Colonic mucosa (tissue), 4 donors: ENCODE data around the gene WNT7A. TPM values are rescaled to one million over a fixed set of nuclear protein-coding genes. Genes with fewer than 3 reads are reported as not detected.

Experiments used
- DNase-seq: peaks from one replicate; pipeline ENCODE4 v3.0.0-alpha.2; 2020
- H3K27ac ChIP-seq: fragments of 200-600 bp; one replicate; pipeline ENCODE4 v1.8.0; 2021
- H3K27me3 ChIP-seq: fragments of 200-600 bp; one replicate; pipeline ENCODE4 v1.8.0; 2021
- H3K36me3 ChIP-seq: fragments of 200-600 bp; one replicate; pipeline ENCODE4 v1.8.0; 2021
- H3K4me1 ChIP-seq: fragments of 200-600 bp; one replicate; pipeline ENCODE4 v1.8.0; 2021; ENCODE audit warnings: mild to moderate bottlenecking
- H3K4me3 ChIP-seq: fragments of 200-600 bp; one replicate; pipeline ENCODE4 v1.8.0; 2021
- H3K9ac ChIP-seq, 2 donors: one replicate each; pipeline ENCODE4 v1.7.0; 2013; ENCODE audit warnings: control low read depth in 2 of 2, low read depth in 2 of 2, low read length in 2 of 2
- H3K9me3 ChIP-seq: fragments of 200-600 bp; one replicate; pipeline ENCODE4 v1.8.0; 2021
- intact Hi-C: fragments of 100-400 bp; cut with DNase I; formaldehyde crosslinking; loops from one replicate; pipeline ENCODE4 v1.14.1; 2022
- total RNA-seq, 2 donors: library from RNA; stranded (reverse); fragmentation: NEBNext Ultra II Directional in 1 of 2; extraction: Animal tissue kit (Norgen Biotek cat#: 25700) in 1 of 2; gene quantifications; one replicate each; pipeline ENCODE4 v1.2.1, GENCODE V29; 2021
- TF ChIP-seq, protein P1 (sequence below): fragments of 200-600 bp; IDR thresholded peaks from one replicate; pipeline ENCODE4 v1.8.0; 2022; ENCODE audit warnings: antibody characterized with exemption, mild to moderate bottlenecking
- donor health status: healthy.
- donor health status: DM: no; HTN: no; CAD: no.
- donor health status: DM: no; HTN: no; CAD: no.

The WNT7A gene
- total RNA-seq, 2 donors from 2014 or later: not detected

DNA sequence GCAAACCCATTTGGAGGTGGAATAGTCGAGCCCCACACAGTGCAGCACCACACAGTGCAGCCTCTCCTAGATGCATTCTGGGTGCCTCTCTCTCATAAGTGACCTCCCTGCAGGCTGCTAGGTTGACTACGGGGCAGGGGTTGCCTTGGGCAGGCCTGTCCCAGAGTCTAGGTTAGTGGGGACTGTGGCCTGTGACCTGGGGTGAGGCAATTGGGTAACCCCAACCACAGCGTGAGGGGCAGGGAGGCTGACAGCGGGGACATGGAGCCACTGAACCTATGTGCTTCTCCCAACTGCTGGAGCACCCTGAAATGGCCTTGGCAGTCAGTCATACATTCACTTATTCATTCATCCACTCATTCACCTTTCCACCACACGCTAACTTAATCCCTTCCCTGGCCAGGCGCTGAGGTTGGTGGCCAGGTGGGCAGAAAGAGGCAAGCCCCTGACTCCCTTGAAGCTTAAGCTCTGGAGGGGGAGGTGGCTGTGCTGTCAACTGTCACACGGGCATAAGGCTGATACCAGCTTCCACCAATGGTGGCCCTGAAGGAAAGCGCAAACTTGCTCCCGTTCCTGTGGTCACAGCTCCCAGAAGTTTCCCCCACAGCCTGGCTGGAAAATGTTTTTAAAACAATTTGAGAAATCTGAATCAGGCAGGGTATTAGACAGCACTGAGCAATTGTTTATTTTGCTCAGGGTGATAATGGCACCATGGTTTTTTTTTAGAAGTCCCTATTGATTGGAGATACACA, 46.2 kb downstream of the WNT7A start:
- DNase-seq: no peak
- Histone ChIP-seq H3K4me1 (no peaks in the 10 kb centered on the region), H3K27me3 (no peaks in the 10 kb centered on the region), H3K4me3 (no peak overlapping the region), H3K9ac (no peak overlapping the region), H3K36me3 (no peaks in the 10 kb centered on the region), H3K9me3 (no peaks in the 10 kb centered on the region), H3K27ac (no peak overlapping the region)
- intact Hi-C loops: no loop called here
- TF ChIP-seq, protein P1, sequence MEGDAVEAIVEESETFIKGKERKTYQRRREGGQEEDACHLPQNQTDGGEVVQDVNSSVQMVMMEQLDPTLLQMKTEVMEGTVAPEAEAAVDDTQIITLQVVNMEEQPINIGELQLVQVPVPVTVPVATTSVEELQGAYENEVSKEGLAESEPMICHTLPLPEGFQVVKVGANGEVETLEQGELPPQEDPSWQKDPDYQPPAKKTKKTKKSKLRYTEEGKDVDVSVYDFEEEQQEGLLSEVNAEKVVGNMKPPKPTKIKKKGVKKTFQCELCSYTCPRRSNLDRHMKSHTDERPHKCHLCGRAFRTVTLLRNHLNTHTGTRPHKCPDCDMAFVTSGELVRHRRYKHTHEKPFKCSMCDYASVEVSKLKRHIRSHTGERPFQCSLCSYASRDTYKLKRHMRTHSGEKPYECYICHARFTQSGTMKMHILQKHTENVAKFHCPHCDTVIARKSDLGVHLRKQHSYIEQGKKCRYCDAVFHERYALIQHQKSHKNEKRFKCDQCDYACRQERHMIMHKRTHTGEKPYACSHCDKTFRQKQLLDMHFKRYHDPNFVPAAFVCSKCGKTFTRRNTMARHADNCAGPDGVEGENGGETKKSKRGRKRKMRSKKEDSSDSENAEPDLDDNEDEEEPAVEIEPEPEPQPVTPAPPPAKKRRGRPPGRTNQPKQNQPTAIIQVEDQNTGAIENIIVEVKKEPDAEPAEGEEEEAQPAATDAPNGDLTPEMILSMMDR: no peak

DNA sequence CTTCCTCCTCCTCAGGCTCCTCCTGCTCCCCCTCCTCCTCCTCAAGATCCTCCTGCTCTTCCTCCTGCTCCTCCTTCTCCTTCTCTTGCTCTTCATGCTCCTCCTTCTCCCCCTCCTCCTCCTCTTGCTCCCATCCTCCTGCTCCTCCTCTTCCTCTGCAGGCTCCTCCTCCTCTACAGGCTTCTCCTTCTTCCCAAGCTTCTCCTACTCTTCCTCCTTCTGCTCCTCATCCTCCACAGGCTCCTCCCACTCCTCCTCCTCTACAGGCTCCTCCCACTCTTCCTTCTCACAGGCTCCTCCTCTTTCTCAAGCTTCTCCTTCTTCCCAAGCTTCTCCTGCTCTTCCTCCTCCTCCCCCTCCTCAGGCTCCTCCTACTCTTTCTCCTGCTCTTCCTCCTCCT, 47.7 kb downstream of the WNT7A start:
- no peak overlapping the region for H3K4me3 ChIP-seq
- H3K9me3 ChIP-seq: no peaks in the 10 kb centered on the region
- intact Hi-C loops: no loop called here
- DNase-seq: no peak
- no peaks in the 10 kb centered on the region for H3K27me3 ChIP-seq
- no peaks in the 10 kb centered on the region for H3K4me1 ChIP-seq
- H3K27ac ChIP-seq: no peak overlapping the region
- no peaks in the 10 kb centered on the region for H3K36me3 ChIP-seq
- TF ChIP-seq, protein P1: no peak
- H3K9ac ChIP-seq: no peak overlapping the region

DNA sequence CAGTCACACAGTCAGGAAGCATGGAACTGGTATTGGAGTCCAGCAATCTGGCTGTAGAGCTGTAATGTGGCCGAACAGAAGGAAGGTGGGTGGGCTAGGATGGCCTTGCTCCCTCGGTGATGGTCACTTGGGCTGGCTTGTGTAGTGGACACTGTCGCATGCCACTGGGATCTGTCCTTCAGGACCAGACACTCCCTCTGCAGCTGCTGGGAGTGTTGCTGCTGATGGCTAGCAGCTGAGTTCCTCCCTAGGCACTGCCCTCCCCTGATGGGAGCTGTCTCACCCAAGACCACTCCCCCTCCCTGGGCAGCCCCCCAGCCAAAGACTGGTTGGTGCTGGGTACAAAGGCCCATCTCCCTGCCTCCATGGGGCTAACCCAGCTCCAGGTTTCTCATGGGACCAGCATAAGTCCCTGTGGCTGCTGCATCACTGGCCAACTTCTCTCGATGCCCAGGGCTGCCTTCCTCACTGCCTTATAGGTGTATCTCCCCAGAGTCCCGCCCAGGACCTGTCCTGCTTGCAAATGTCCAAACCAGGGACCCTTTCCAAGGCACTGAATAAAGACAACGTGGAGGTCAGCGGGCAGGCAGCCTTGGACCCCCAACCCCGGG, 48.4 kb downstream of the WNT7A start:
- Histone ChIP-seq H3K4me3 (no peak overlapping the region), H3K27ac (no peak overlapping the region), H3K9ac (no peak overlapping the region), H3K4me1 (no peaks in the 10 kb centered on the region), H3K36me3 (no peaks in the 10 kb centered on the region), H3K27me3 (no peaks in the 10 kb centered on the region), H3K9me3 (no peaks in the 10 kb centered on the region)
- TF ChIP-seq, protein P1: no peak
- no peak for DNase-seq
- intact Hi-C loops: no loop called here

DNA sequence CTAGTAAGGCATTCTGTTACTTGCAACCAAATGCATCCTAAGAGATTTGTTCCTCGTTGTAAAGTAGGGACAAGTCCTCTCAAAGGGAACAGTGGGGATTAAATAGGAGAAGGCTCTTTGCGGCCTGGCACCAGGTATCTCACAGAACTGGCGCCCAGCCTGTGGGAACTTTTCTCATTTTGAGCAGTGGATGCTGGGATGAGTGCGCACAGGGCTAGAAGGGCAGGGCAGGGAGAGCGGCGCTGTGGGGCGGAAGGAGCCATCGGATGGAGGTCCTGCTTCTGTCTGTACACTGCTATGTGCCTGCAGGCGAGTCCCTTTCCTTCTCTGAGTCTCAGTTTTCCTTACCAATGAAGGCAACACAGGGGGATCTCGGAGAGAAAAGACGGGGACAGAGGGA, 50.6 kb downstream of the WNT7A start:
- intact Hi-C loops: no loop called here
- H3K27ac ChIP-seq: no peak overlapping the region
- no peaks in the 10 kb centered on the region for H3K27me3 ChIP-seq
- TF ChIP-seq, protein P1: no peak
- H3K9me3 ChIP-seq: no peaks in the 10 kb centered on the region
- H3K9ac ChIP-seq: no peak overlapping the region
- H3K4me3 ChIP-seq: no peak overlapping the region
- no peaks in the 10 kb centered on the region for H3K4me1 ChIP-seq
- no peak for DNase-seq
- H3K36me3 ChIP-seq: no peaks in the 10 kb centered on the region

DNA sequence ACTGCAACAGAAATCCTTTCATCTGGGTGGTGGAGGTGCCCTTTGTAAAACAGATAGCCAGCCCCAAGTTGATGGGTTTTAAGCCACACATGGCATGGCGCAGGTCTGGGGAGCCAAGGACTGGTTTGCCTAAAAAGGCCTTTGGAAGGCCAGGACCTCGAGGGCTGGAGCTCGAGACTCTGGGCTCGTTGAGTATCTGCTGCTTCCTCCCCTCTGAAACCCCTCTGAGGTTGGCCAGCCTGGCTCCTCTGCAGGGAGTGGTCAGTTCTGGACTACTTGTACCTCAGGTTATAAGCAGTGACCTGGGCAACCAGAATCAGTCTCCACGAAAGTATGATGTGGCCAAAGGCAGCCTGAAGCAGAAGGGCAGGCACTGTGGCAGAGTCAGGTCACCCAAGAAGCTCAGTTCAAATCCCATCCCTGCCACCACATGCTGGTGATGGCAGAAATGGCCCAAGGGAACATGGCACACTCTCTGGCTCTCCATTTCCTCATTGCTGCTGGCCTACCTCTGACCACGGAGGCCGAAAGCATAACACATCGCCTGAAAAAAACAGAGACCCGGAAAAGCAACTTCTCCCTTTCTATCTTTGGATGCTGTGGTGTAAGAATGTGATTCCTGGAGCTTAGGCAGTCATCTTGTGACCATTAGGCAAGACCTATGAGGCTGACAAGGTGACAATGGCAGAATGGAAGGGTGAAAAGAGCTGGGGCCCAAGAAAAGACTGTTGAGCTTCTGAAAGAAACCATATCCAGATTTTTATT, 51.2 kb downstream of the WNT7A start:
- intact Hi-C loops: no loop called here
- TF ChIP-seq, protein P1: no peak
- Histone ChIP-seq H3K9ac (no peak overlapping the region), H3K4me3 (no peak overlapping the region), H3K4me1 (no peaks in the 10 kb centered on the region), H3K27ac (no peak overlapping the region), H3K36me3 (no peaks in the 10 kb centered on the region), H3K9me3 (no peaks in the 10 kb centered on the region), H3K27me3 (no peaks in the 10 kb centered on the region)
- DNase-seq: no peak
